ENCODE results near the gene SATB2. TPM values are rescaled to one million over a fixed set of nuclear protein-coding genes. Genes with fewer than 3 reads are reported as not detected.

The SATB2 gene
- total and polyA plus RNA-seq, 10 donors = 0.39 to 3.0 (median 2.6) TPM

- Histone ChIP-seq H3K4me3 (no peak overlapping the region), H3K9me3 (no peaks in the 10 kb centered on the region), H3K27me3 (replicated peaks in 1 of 7) (no peaks in the 10 kb centered on the region), H3K36me3 (no peaks in the 10 kb centered on the region), H3K27ac (no peak overlapping the region), H3K4me1 (no peaks in the 10 kb centered on the region)
- intact Hi-C loops (cut with DNase I; ENCODE audit: low total_unique reads) = no loop called here
- TF ChIP-seq POLR2A (IDR thresholded peaks at IDR 0.05) = no peak
- TF ChIP-seq POLR2AphosphoS5 (IDR thresholded peaks at IDR 0.05) = no peak
- no peak for TF ChIP-seq CTCF (IDR thresholded peaks at IDR 0.05 in 8 of 11, conservative IDR thresholded peaks at IDR 0.05 in 3 of 11)
- 71 to 78% (median 72%) methylated on average over 3 of the region's 3 CpGs for WGBS, 5 donors
- DNase-seq = no peak
Observed at GRCh38 chr2:199306116-199306515, 151.6 kb downstream of the SATB2 start.

GRCh38 chr2:199303728-199304177 is 154.0 kb downstream of the SATB2 start:
- intact Hi-C loops (cut with DNase I; ENCODE audit: low total_unique reads) = no loop called here
- no peaks in the 10 kb centered on the region for H3K9me3 ChIP-seq
- H3K27ac ChIP-seq = no peak overlapping the region
- no peak for DNase-seq
- H3K4me3 ChIP-seq = no peak overlapping the region
- TF ChIP-seq CTCF (IDR thresholded peaks at IDR 0.05 in 8 of 11, conservative IDR thresholded peaks at IDR 0.05 in 3 of 11) (no peak), POLR2A (IDR thresholded peaks at IDR 0.05) (no peak), POLR2AphosphoS5 (IDR thresholded peaks at IDR 0.05) (no peak)
- 76 to 86% (median 81%) methylated on average over 6 of the region's 6 CpGs for WGBS, 5 donors
- no peaks in the 10 kb centered on the region for H3K4me1 ChIP-seq
- H3K36me3 ChIP-seq = no peaks in the 10 kb centered on the region
- H3K27me3 ChIP-seq (replicated peaks in 1 of 7) = no peaks in the 10 kb centered on the region

- no peak overlapping the region for H3K27ac ChIP-seq
- intact Hi-C loops (cut with DNase I; ENCODE audit: low total_unique reads) = no loop called here
- no peak for DNase-seq
- no peak overlapping the region for H3K4me3 ChIP-seq
- H3K36me3 ChIP-seq = no peaks in the 10 kb centered on the region
- WGBS, 5 donors = 73 to 81% (median 80%) methylated on average over 4 of the region's 4 CpGs
- no peaks in the 10 kb centered on the region for H3K27me3 ChIP-seq (replicated peaks in 1 of 7)
- peaks cover 0 to 5% (median 0%) of the 10 kb centered on the region in 8 donors for H3K9me3 ChIP-seq
- no peak for TF ChIP-seq POLR2AphosphoS5 (IDR thresholded peaks at IDR 0.05)
- TF ChIP-seq POLR2A (IDR thresholded peaks at IDR 0.05) = no peak
- no peak for TF ChIP-seq CTCF (IDR thresholded peaks at IDR 0.05 in 8 of 11, conservative IDR thresholded peaks at IDR 0.05 in 3 of 11)
- no peaks in the 10 kb centered on the region for H3K4me1 ChIP-seq
Observed at GRCh38 chr2:199302851-199303250, 154.9 kb downstream of the SATB2 start.

GRCh38 chr2:199288424-199288823 is 169.3 kb downstream of the SATB2 start:
- Histone ChIP-seq H3K9me3 (peaks cover 0 to 5% (median 0%) of the 10 kb centered on the region in 8 donors), H3K27me3 (replicated peaks in 1 of 7) (no peaks in the 10 kb centered on the region), H3K36me3 (no peaks in the 10 kb centered on the region), H3K4me1 (no peaks in the 10 kb centered on the region), H3K4me3 (no peak overlapping the region), H3K27ac (no peak overlapping the region)
- no peak for DNase-seq
- intact Hi-C loops (cut with DNase I; ENCODE audit: low total_unique reads) = no loop called here
- TF ChIP-seq CTCF (IDR thresholded peaks at IDR 0.05 in 8 of 11, conservative IDR thresholded peaks at IDR 0.05 in 3 of 11) = no peak
- no peak for TF ChIP-seq POLR2A (IDR thresholded peaks at IDR 0.05)
- no peak for TF ChIP-seq POLR2AphosphoS5 (IDR thresholded peaks at IDR 0.05)

Data from spleen (tissue), 11 donors.